Measurements from ENCODE around the gene GALNT14.

GALNT14 gene

GRCh38 chr2:31142110-31142509, 3.9 kb upstream of the GALNT14 start:
- TF ChIP-seq CTCF (IDR thresholded peaks at IDR 0.05; ENCODE audit: borderline replicate concordance, insufficient read depth, low read depth, low read length): no peak
- H3K4me3 ChIP-seq (ENCODE audit: low read depth, low read length): no peak overlapping the region

- no peak for TF ChIP-seq CTCF (IDR thresholded peaks at IDR 0.05; ENCODE audit: borderline replicate concordance, insufficient read depth, low read depth, low read length)
- no peak overlapping the region for H3K4me3 ChIP-seq (ENCODE audit: low read depth, low read length)
These were observed 3.3 kb upstream of the GALNT14 start for GRCh38 chr2:31141443-31142085.

- no peak for TF ChIP-seq CTCF (IDR thresholded peaks at IDR 0.05; ENCODE audit: borderline replicate concordance, insufficient read depth, low read depth, low read length)
- H3K4me3 ChIP-seq (ENCODE audit: low read depth, low read length): no peak overlapping the region
These were observed 1.9 kb upstream of the GALNT14 start for GRCh38 chr2:31140151-31140550.

GRCh38 chr2:31139671-31140070, 1.4 kb upstream of the GALNT14 start:
- TF ChIP-seq CTCF (IDR thresholded peaks at IDR 0.05; ENCODE audit: borderline replicate concordance, insufficient read depth, low read depth, low read length): no peak

GRCh38 chr2:31137211-31138036, 816 bp downstream of the GALNT14 start:
- H3K4me3 ChIP-seq (ENCODE audit: low read depth, low read length): no peak overlapping the region

More at GRCh38 chr2:31139671-31140070, 1.4 kb upstream of the GALNT14 start:
- no peak overlapping the region for H3K4me3 ChIP-seq (ENCODE audit: low read depth, low read length)

GRCh38 chr2:31136732-31137131, 1.5 kb downstream of the GALNT14 start:
- no peak for TF ChIP-seq CTCF (IDR thresholded peaks at IDR 0.05; ENCODE audit: borderline replicate concordance, insufficient read depth, low read depth, low read length)
- no peak overlapping the region for H3K4me3 ChIP-seq (ENCODE audit: low read depth, low read length)

More at GRCh38 chr2:31137211-31138036, 816 bp downstream of the GALNT14 start:
- no peak for TF ChIP-seq CTCF (IDR thresholded peaks at IDR 0.05; ENCODE audit: borderline replicate concordance, insufficient read depth, low read depth, low read length)

- TF ChIP-seq CTCF (IDR thresholded peaks at IDR 0.05; ENCODE audit: borderline replicate concordance, insufficient read depth, low read depth, low read length): no peak
- no peak overlapping the region for H3K4me3 ChIP-seq (ENCODE audit: low read depth, low read length)
These were observed 2.2 kb downstream of the GALNT14 start for GRCh38 chr2:31136000-31136399.

All from GM12875 (cell line).